ENCODE results near the gene MB21D2.

- TF ChIP-seq POLR2A (IDR thresholded peaks at IDR 0.05) (no peak), EP300 (IDR thresholded peaks at IDR 0.05) (no peak)
These were observed 75.5 kb downstream of the MB21D2 start for GRCh38 chr3:192842138-192842537.

Data from upper lobe of left lung (tissue), 4 donors.